SIG-M5 treated with dmso at 0.1 percent for 504 hours (cell line): ENCODE results near the gene UBAC1.

Experiments
- DNase-seq: peaks from one replicate; lab custom pipeline; 2025; ENCODE audit not compliant: unreplicated experiment; lab: John Stamatoyannopoulos, UW

UBAC1 gene

DNA sequence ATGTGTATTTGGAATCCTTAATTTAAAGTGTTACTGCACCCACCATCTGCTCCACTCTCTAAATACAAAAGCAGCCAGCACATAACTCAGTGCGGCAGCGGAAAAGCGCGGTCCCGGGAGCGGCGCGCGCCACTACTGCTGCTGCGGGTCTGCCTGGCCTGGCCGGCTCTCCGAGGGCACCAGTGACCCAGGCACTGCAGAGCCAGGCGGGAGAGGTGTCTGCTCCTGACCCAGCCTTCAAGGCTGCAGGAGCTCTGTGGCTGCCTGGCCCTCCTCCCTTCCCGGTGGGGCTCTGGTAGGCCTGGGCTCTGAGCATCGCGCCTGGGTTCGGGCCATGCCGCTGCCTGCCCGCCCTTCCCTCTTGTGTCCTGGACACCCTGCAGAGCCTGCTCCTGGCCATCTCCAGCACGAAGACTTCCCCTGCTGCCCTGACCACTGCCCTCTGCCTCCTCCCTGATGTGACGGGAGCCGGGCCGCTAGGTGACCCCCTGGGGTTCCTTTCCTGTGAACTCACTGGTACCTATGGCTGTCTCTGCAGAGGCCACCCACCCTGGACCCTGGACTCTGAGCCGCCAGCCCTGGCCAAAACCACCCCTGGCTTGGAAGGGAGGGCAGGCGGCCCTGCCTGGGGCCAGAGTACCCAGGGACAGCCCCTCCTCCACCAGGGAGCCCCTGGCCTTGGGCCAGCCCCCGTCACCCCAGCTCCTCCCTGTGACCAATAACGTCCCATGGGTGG, 32.8 kb upstream of the UBAC1 start:
- DNase-seq: no peak

DNA sequence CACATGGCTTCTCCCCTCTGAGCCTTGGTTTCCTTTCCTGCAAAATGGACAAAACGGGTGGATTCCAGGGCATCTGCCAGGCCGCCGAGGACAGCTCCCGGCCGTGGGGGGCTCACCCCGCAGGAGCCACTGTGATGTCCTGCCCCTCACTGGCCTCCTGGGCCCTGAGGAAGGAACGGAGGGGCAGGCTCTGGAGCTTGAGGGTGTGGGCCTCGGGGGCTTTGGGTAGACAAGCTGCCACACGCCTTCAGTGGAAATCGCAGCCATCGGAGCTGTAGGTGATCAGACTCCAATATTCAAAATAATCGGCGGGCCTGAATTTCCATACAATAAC, 32.2 kb upstream of the UBAC1 start:
- DNase-seq: no peak

GRCh38 chr9:135992486-135993408, 31.6 kb upstream of the UBAC1 start:
- peak; percentile 28 for DNase-seq

GRCh38 chr9:135991771-135992170, 30.6 kb upstream of the UBAC1 start:
- no peak for DNase-seq

- DNase-seq: peak; percentile 28
Measured at GRCh38 chr9:135990468-135991429, 29.6 kb upstream of the UBAC1 start.

DNA sequence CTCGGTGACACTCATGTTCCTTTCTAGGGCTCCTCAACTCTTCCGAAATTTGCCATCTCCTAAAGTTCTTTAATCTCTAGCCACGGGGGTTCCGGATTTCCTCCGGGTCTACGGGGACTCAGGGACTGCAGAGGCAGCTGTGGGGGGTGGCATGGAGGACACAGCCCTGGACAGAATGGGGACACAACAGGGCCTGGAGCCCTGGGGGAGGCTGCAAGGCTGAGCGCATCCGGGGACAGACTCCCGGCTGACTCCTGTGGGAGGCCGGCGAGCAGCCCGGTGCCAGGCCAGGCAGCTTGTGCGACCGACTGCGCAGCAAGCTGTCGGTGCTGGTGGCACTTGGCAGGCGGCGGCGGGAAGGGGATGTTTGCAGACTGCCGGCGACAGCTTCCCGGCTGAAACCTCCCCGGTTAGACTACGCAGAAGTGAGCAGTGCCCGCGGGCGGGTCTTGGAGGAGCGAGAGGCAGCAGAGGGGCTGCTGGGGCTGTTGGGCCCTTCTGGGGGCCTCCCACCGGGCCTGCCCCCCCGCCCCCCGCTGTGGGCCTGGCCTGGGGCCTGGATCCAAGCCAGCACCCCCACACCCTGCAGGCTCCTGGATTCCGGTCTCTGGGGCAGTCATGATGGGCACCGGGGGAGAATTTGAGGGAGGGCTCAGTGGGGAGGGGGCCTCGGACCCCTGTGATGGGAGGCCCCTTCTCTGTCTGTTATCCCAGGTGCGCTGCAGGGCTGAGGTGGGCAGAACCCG, 28.7 kb upstream of the UBAC1 start:
- DNase-seq: no peak

GRCh38 chr9:135989157-135989556, 28.0 kb upstream of the UBAC1 start:
- DNase-seq: no peak

DNA sequence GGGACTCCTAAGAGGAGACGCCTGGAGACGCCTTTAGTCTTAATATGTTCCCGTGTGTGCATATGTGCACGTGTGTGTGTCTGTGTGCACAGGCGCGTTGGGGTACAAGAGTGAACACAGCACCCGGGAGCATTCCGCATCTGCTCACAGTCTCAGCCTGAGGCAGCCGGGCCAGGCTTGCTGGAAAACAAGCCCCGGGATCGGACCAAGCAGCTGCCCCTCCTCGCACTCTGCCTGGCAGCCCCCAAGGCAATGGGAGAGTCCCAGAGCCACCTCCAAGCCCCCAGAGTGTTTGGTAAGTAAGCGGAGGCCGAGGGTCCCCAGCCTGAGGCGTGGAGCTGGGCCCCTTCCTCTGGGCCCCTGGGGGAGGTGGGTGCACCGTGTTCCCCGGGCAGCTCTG, 27.3 kb upstream of the UBAC1 start:
- no peak for DNase-seq

DNA sequence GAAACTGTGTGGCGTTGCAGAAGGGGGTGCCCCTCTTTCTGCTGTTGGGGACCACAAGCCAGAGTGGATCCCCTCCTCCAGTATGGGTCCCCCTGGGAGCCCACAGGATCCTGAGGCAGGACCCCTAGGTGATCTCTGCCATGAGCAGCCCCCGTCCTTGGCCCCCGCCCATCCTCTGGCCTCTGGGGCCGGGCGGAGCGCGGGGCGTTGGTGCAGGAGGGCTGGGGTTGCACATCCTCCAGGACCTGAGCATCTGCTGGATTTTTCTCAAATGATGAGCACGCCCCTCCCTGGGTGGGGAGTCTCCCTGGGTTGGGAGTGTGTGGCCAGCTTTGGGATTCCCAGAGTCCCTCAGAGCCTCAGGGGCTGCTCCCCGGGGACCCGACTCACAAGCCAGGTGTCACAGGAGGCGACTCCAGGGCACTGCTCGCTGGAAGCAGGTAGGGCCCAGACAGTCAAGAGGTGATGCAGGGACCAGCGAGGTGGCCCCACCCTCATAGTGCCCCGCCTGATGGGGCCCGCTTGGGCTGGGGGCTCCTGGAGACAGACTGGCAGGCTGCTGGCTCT, 26.7 kb upstream of the UBAC1 start:
- no peak for DNase-seq

GRCh38 chr9:135986605-135987004, 25.4 kb upstream of the UBAC1 start:
- DNase-seq: no peak

GRCh38 chr9:135985889-135986288, 24.7 kb upstream of the UBAC1 start:
- DNase-seq: no peak

GRCh38 chr9:135985459-135985774, 24.2 kb upstream of the UBAC1 start:
- DNase-seq: no peak

DNA sequence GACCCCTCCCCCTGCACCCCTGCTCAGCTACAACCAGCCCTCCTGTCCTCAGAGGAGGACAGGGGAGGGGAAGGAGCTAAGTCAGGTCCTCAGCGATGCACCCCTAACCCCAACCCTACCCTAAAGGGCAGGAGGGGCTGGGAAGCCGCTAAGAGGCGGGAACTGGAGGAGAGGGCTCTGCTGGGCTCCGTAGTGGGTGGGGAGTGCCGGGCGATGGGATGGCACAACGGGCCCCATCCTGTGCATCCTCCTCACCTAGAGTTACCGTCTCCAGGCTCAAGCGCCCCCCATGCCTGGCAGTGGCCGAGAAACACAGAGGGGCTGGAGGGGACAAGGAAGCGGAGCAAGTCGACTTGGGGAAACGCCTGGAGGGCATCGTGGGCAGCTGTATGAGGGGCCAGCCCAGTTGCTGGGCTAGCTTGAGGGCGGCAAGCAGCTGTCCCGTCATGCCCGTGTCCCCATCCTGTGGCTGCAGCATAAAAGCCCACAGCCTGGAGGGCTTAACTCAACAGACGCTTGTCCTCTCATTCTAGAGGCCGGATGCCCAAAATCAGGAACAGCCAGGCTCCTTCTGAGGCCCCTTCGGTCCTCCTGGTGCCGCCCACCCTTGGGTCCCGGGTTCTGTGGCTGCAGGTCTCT, 23.0 kb upstream of the UBAC1 start:
- no peak for DNase-seq

DNA sequence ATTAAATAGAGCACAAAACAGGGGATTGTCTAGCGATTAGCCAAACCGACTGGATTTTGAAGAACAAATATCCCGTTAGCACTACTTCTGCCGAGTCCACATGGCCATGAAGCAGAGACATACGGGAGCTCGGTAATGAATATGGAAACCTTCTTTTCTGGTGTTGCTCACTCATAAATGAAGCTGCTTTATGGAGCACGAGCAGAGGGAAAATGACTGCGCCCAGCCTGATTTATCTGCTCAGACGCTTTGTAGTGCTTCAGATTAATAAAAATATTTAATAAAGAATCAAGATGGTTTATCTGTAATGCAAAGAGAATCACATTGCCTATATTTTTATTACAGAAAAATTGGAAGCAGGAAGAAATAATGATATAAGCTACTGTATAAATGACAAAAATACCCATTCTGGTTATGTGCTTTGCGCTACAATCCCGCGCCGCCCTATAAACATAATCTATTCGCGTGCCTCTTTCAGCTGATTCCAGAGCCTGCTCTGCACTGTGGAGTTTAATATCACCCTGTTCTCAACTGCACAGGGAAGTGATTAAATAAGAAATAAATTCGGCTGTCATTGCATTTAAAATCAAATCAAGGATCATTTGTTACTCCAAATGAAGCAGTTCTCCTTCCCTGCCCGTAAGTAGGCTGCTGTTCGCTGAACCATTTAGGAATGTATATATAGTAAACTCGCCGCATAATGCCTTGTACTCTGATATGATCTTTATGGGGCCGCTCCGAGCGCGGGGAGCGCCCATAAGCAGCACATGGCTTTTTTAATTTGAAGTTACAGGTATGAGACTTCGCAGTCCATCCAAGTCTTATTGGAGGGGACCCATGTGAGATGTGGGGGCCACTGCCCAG, 22.3 kb upstream of the UBAC1 start:
- no peak for DNase-seq

- no peak for DNase-seq
Measured at GRCh38 chr9:135982499-135983207, 21.5 kb upstream of the UBAC1 start.

DNA sequence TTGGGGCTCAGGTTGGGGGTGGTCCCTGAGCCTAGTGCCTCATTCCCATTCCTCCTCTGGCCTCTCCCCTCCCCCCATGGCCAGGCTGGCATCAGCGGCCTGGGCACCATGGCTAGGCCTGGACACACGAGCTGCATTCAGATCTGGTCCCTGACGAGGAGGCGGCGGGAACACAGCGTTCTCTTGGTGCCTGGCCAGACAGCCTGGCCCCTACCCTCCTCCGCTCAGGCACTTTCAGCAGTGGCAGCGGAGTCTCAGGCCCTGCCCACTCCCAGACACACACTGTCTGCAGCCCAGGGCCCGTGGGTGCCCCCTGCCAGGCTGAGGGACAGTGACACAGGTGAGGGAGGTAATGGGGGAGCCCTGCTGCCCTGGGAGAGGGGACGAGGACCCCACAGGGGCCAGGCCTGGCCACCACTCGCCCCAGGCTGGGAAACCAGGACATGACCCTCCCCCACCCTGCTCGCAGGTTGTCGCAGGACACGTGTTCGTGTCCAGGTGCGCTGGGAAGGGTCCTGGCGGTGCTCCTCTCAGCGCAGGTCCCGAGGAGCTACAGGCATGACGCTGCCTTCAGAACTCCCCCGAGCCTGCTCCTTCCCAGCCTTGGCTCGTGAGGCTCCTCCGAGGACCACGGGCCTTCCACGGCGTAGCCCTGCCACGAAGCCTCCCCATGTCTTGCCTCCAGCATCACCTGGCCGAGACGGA, 19.9 kb upstream of the UBAC1 start:
- no peak for DNase-seq

- no peak for DNase-seq
Measured at GRCh38 chr9:135979547-135980166, 18.5 kb upstream of the UBAC1 start.
